Measurements from ENCODE around the gene KREMEN2.

Gene KREMEN2

GRCh38 chr16:3000540-3000939 is 36.5 kb downstream of the KREMEN2 start:
- no peak for TF ChIP-seq CTCF (IDR thresholded peaks at IDR 0.05; ENCODE audit: borderline replicate concordance, insufficient read depth, low read depth, low read length)
- no peak overlapping the region for H3K4me3 ChIP-seq (ENCODE audit: low read depth, low read length)

- TF ChIP-seq CTCF (IDR thresholded peaks at IDR 0.05; ENCODE audit: borderline replicate concordance, insufficient read depth, low read depth, low read length) = no peak
- H3K4me3 ChIP-seq (ENCODE audit: low read depth, low read length) = no peak overlapping the region
These were observed 37.2 kb downstream of the KREMEN2 start for GRCh38 chr16:3001316-3001715.

GRCh38 chr16:3003582-3004270 is 39.7 kb downstream of the KREMEN2 start:
- no peak overlapping the region for H3K4me3 ChIP-seq (ENCODE audit: low read depth, low read length)
- peak; percentile 61; the same call in 1 of the 2 replicates for TF ChIP-seq CTCF (IDR thresholded peaks at IDR 0.05; ENCODE audit: borderline replicate concordance, insufficient read depth, low read depth, low read length)

- H3K4me3 ChIP-seq (ENCODE audit: low read depth, low read length) = no peak overlapping the region
These were observed 40.2 kb downstream of the KREMEN2 start for GRCh38 chr16:3004319-3004718.

DNA sequence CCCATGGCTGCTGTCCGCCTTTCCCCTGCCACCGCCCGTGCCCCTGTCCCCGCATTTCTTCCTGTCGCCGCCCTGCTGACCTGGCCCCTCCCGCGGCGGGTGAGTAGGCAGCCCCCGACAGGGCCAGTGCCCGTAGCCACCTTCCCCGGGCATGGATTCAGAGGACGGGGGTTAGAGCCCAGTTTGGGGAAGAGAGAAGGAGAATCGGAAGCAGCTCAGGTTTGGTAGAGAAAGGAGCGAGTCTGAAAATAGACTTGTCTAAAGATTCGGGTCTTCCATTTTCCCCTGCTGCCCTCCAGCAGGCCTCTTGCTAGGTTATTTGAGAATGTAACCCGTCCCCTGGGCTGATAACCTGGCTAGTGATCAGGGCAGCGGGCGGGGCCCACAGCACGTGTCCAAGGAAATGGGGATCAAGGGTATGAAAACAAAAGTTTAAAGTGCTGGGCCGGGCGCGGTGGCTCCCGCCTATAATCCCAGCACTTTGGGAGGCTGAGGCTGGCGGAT is 40.8 kb downstream of the KREMEN2 start:
- no peak overlapping the region for H3K4me3 ChIP-seq (ENCODE audit: low read depth, low read length)

More at GRCh38 chr16:3004319-3004718, 40.2 kb downstream of the KREMEN2 start:
- TF ChIP-seq CTCF (IDR thresholded peaks at IDR 0.05; ENCODE audit: borderline replicate concordance, insufficient read depth, low read depth, low read length) = no peak

DNA sequence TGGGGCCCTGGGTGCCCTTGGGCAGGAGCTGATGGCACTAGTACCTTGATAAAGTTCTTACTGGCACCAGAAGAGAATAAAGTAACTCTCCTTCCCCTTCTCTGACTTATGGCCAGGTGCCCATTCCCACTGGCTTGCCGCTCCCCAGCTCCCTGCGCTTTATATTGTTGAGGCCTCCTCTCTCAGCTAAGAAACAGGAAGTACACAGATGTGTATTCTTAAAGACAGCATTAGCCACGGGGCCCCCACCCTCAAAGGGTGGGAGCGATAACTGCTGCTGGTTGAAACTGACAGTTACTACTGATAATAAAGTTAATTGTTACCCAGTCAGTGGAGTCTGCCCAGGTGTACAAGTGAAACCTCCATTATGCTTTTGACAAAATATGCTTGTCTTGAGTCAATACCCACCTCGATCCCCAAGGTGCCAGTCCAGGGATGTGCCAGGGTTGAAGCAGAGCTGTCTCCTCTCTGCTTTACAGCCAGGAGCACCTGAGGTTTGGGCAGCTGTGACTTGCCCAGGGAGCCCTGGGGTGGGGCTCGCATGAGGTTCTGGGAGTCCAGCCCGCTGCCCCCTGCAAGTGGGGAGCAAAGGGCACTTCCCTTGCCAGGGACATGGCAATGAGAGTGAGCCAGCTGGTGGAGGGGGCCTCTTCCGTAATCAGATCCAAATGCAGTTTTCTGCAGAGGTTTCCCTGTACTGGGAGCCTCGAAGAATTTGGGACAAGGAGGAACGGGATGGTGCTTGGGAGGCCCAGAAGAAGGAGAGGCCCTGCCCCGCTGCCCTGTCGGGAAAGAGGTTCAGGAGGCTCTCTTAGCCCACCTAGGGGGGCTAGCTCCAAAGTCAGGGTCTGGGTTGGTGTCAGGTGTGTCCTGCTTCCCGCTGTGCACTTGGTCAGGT is 43.2 kb downstream of the KREMEN2 start:
- TF ChIP-seq CTCF (IDR thresholded peaks at IDR 0.05; ENCODE audit: borderline replicate concordance, insufficient read depth, low read depth, low read length) = no peak
- no peak overlapping the region for H3K4me3 ChIP-seq (ENCODE audit: low read depth, low read length)

More for the DNA sequence above, 40.8 kb downstream of the KREMEN2 start:
- TF ChIP-seq CTCF (IDR thresholded peaks at IDR 0.05; ENCODE audit: borderline replicate concordance, insufficient read depth, low read depth, low read length) = no peak

Data from GM12875 (cell line).